Aorta (tissue), 5 donors: ENCODE measurements around the gene RPS6KA4. TPM values are rescaled to one million over a fixed set of nuclear protein-coding genes. Genes with fewer than 3 reads are reported as not detected.

Experiments used
- ATAC-seq: fragments of 200-7000 bp; cut with Tn5 transposase; one replicate; pipeline ENCODE4 v1.9.1; 2022; ENCODE audit warnings: moderate library complexity; ENCODE audit not compliant: low FRiP score
- DNase-seq, 2 donors: peaks; one replicate each; pipeline ENCODE4 v3.0.0-alpha.2; 2020
- H3K27ac ChIP-seq, 2 donors: one replicate each; pipeline ENCODE4 v1.5.1; 2013; ENCODE audit warnings: low read length in 2 of 2, mild to moderate bottlenecking in 2 of 2, moderate library complexity in 2 of 2, control low read depth in 1 of 2, inconsistent platforms in 1 of 2, low read depth in 1 of 2
- H3K27me3 ChIP-seq, 2 donors: one replicate each; pipeline ENCODE4 v1.6.1; 2013; ENCODE audit warnings: control low read depth in 1 of 2, low read length in 1 of 2, mild to moderate bottlenecking in 1 of 2, moderate library complexity in 1 of 2; ENCODE audit not compliant: insufficient read depth in 2 of 2, control insufficient read depth in 1 of 2
- H3K36me3 ChIP-seq, 2 donors: one replicate each; pipeline ENCODE4 v1.6.1; 2013; ENCODE audit warnings: control low read depth in 1 of 2, low read length in 1 of 2, mild to moderate bottlenecking in 1 of 2; ENCODE audit not compliant: insufficient read depth in 2 of 2, control insufficient read depth in 1 of 2
- H3K4me1 ChIP-seq, 2 donors: one replicate each; pipeline ENCODE4 v1.6.1; 2013; ENCODE audit warnings: low read length in 2 of 2, control low read depth in 1 of 2, mild to moderate bottlenecking in 1 of 2, moderate library complexity in 1 of 2; ENCODE audit not compliant: insufficient read depth in 2 of 2, control insufficient read depth in 1 of 2
- H3K4me3 ChIP-seq, 2 donors: one replicate each; pipeline ENCODE4 v1.5.1; 2013; ENCODE audit warnings: low read length in 2 of 2, control low read depth in 1 of 2, mild to moderate bottlenecking in 1 of 2
- H3K9me3 ChIP-seq: one replicate; pipeline ENCODE4 v1.6.1; 2013; ENCODE audit warnings: mild to moderate bottlenecking, low read length; ENCODE audit not compliant: control insufficient read depth
- WGBS, 2 donors: extraction: QIAGEN DNeasy Blood & Tissue Kit; methylation state at CpG; one replicate each; pipeline ENCODE4 v1.1.7; 2013; 5-methylcytosine and 5-hydroxymethylcytosine counted together
- intact Hi-C, 2 donors: fragments of 100-400 bp; cut with DNase I; formaldehyde crosslinking; loops; one replicate each; pipeline versions ENCODE4 v1.14.2 to v1.15.0; 2022
- polyA plus RNA-seq, 2 donors: library from polyadenylated mRNA; stranded (reverse); fragments of 200-250 nt; gene quantifications; one replicate each; pipeline ENCODE4 v1.2.3, GENCODE V29; 2013
- total RNA-seq, 2 donors: library from RNA; stranded (reverse); fragmentation: NEBNext Ultra II Directional; extraction: Animal tissue kit (Norgen Biotek cat#: 25700); gene quantifications; one replicate each; pipeline ENCODE4 v1.2.1, GENCODE V29; 2021
- donor health status: healthy with polysubstance abuse.
- donor health status: Bipolar disorder and iron deficiency.
- donor health status: DM: no; HTN: no; CAD: no.
- donor health status: DM: no; HTN: no; CAD: no.
- donor health status: DM: yes; HTN: yes; CAD: no.

The RPS6KA4 gene
- total and polyA plus RNA-seq, 4 donors = 14.1 to 31.8 (median 26.5) TPM

DNA sequence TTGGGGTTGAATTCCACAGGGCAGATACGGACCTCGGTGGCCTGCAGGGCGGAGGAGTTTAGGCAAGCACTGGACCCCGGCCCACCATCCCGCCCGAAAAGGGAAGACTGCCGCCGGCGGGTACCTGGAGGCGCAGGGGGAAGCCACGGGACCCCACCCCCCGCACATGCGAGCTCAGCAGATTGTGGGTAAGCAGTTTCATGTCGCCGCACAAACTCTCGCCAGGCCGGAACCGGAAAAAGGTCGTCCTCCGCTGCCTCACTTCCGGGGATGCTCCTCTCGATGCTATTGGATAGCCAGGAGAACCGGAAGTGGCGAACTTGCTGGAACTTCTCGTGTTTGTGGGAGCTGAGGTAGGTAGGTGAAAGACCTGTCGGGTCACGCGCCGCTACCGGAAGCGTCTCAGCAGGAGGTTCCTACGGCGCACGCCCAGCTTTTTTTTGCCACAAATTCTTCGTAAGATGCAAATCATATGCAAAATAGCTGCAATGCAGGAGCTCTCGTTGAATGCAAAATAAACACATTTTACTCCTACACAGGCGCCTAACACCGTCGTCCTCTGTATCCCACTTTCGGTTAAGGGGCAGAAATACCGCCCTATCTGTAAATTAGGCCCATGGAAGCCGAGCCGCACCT is 41.5 kb upstream of the RPS6KA4 start, which contains the start of gene TRMT112:
Gene TRMT112, minus strand, starts transcription at position 235 of the 636 bp plus-strand sequence. Its CDS starts 33 bp downstream, at position 202.
- peak within 1 kb of the TSS; percentile 56 to 65 for H3K4me3 ChIP-seq
- H3K36me3 ChIP-seq = no peaks in the 10 kb centered on the region
- ATAC-seq = peak; percentile 92
- 0% methylated on average over 43 of the region's 43 CpGs for WGBS, 2 donors
- H3K27ac ChIP-seq = peak within 1 kb of the TSS; percentile 32 to 85
- peak; percentile 96 to 97 for DNase-seq
- intact Hi-C loops = loop anchor here in 1 of 2 donors (5.0 kb wide), 1 partner anchor 40 kb away; the partner anchor contains the start of gene RPS6KA4
- H3K9me3 ChIP-seq = no peaks in the 10 kb centered on the region
- H3K4me1 ChIP-seq = no peaks in the 10 kb centered on the region
- no peaks in the 10 kb centered on the region for H3K27me3 ChIP-seq

- Histone ChIP-seq H3K36me3 (no peaks in the 10 kb centered on the region), H3K4me1 (no peaks in the 10 kb centered on the region), H3K27me3 (no peaks in the 10 kb centered on the region), H3K9me3 (no peaks in the 10 kb centered on the region), H3K4me3 (peak within 1 kb of the TSS; percentile 56 to 65), H3K27ac (peak within 1 kb of the TSS; percentile 32 to 85)
- intact Hi-C loops = loop anchor here (1.0 to 5.0 kb wide), 2 partner anchors 37 to 39 kb away; partner anchors contain the start of gene RPS6KA4 (in 1 of the 2)
- 1% methylated on average over 56 to 61 of the region's 61 CpGs for WGBS, 2 donors
- DNase-seq = peak; percentile 98
- ATAC-seq = peak; percentile 94
Measured at GRCh38 chr11:64317961-64318765, 40.8 kb upstream of the RPS6KA4 start, which contains the start of gene PRDX5. Gene PRDX5, plus strand, starts transcription at chr11:64318121. Its CDS starts 95 bp downstream, at chr11:64318216.

DNA sequence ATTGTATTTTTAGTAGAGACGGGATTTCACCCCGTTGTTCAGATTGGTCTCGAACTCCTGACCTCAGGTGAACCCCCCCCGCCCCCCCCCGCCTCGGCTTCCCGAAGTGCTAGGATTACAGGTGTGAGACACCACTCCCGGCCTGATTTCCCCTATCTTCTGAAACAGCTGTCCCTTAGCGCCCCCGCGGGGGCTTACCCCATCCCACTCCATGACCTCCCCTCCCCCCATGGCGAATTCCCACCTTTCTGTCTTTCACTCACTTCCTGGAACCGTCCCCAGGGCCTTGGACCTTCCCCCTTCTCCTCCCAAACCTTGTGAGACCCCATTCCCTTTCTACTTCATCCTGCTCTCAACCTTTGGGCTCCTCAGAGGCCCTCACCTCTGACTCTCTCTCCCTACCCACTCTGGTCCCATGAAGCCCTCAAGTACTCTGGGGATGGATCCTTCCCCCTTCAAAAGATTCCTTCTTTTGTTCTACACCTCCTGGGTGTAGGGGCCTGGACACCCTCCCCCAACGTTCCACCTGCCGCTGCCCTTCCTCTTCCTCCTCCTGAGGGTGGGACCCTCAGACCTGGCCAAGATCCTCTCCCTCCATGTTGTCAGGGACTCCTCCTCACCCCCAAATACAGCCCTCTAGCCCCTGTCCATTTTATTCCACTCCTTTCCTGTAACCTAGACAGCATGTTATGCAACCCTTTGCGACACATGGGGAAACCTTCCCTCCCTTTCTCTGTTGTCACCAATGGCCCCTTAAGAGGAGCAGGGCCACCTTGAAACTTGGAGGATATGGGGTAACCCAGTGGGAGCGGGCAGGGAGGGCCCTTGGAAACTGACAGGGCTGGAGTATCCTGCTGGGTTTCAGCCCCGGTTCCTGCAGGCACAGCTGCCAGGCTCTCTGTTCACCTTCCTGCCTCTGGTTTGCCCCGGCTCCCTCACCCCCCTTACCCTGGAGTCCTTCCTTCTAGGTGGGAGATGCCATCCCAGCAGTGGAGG is 39.9 kb upstream of the RPS6KA4 start:
- DNase-seq (no peak), ATAC-seq (no peak)
- H3K4me1 ChIP-seq = no peaks in the 10 kb centered on the region
- H3K9me3 ChIP-seq = no peaks in the 10 kb centered on the region
- H3K27ac ChIP-seq = peak overlapping the region in 1 of 2 donors; percentile 10
- H3K27me3 ChIP-seq = no peaks in the 10 kb centered on the region
- 28 to 29% methylated on average over 19 of the region's 19 CpGs for WGBS, 2 donors
- no peaks in the 10 kb centered on the region for H3K36me3 ChIP-seq
- intact Hi-C loops = loop anchor here (1.0 to 5.0 kb wide), 2 partner anchors 36 to 38 kb away; partner anchors contain the start of gene RPS6KA4 (in 1 of the 2)
- H3K4me3 ChIP-seq = peak overlapping the region; percentile 43 to 65

DNA sequence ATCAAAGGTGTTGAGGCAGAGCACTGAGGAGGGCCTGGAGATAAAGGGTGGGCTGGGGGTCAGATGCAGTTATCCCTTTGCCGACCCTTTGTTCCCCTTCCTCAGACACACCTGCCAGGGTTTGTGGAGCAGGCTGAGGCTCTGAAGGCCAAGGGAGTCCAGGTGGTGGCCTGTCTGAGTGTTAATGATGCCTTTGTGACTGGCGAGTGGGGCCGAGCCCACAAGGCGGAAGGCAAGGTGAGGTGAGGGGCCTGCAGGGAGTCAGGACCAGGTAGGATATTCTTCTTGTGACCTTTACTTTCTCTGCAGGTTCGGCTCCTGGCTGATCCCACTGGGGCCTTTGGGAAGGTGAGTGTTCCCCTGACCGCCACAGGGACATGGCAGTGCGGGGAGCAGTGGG is 38.4 kb upstream of the RPS6KA4 start:
- no peak for ATAC-seq
- H3K4me3 ChIP-seq = no peak overlapping the region
- H3K27ac ChIP-seq = no peak overlapping the region
- WGBS, 2 donors = 94 to 97% methylated on average over 7 of the region's 7 CpGs
- H3K27me3 ChIP-seq = no peaks in the 10 kb centered on the region
- H3K9me3 ChIP-seq = no peaks in the 10 kb centered on the region
- no peak for DNase-seq
- no peaks in the 10 kb centered on the region for H3K36me3 ChIP-seq
- intact Hi-C loops = no loop called here
- no peaks in the 10 kb centered on the region for H3K4me1 ChIP-seq

DNA sequence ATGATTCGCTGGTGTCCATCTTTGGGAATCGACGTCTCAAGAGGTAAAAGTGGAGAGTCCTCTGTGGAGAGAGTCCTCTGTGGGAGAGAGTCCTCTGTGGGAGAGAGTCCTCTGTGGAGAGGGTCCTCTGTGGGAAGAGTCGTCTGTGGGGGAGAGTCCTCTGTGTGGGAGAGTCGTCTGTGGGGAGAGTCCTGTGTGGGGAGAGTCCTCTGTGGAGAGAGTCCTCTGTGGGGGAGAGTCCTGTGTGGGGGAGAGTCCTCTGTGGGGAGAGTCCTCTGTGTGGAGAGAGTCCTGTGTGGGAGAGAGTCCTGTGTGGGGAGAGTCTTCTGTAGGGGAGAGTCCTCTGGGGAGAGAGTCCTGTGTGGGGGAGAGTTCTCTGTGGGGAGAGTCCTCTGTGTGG is 37.9 kb upstream of the RPS6KA4 start:
- ATAC-seq (no peak), DNase-seq (no peak)
- WGBS, 2 donors = 84 to 85% methylated on average over 5 of the region's 5 CpGs
- intact Hi-C loops = no loop called here
- Histone ChIP-seq H3K27ac (no peak overlapping the region), H3K27me3 (no peaks in the 10 kb centered on the region), H3K4me1 (no peaks in the 10 kb centered on the region), H3K36me3 (no peaks in the 10 kb centered on the region), H3K4me3 (no peak overlapping the region), H3K9me3 (no peaks in the 10 kb centered on the region)

GRCh38 chr11:64321533-64321932 is 37.4 kb upstream of the RPS6KA4 start:
- intact Hi-C loops = no loop called here
- no peak for ATAC-seq
- Histone ChIP-seq H3K27ac (no peak overlapping the region), H3K36me3 (no peaks in the 10 kb centered on the region), H3K4me1 (no peaks in the 10 kb centered on the region), H3K9me3 (no peaks in the 10 kb centered on the region), H3K4me3 (no peak overlapping the region), H3K27me3 (no peaks in the 10 kb centered on the region)
- DNase-seq = no peak
- 90 to 91% methylated on average over 5 of the region's 5 CpGs for WGBS, 2 donors

DNA sequence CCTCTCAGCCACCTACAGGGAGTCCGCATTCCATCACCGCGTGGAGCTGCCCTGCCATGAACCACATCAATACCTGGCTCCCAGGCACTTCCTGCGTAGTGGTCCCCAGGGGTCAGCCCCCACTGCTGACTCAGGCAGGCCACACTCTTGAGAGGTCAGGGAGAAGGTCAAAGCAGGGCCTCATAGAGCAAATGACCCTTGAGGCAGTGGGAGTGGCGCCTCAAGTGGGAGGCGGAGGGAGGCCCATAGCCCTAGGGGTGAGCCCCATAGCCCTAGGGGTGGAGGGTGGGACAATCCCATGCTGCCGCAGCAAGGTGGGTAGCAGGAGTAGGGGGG is 36.1 kb upstream of the RPS6KA4 start:
- intact Hi-C loops = no loop called here
- no peaks in the 10 kb centered on the region for H3K4me1 ChIP-seq
- no peaks in the 10 kb centered on the region for H3K36me3 ChIP-seq
- no peaks in the 10 kb centered on the region for H3K27me3 ChIP-seq
- no peak overlapping the region for H3K4me3 ChIP-seq
- ATAC-seq (no peak), DNase-seq (no peak)
- 80 to 81% methylated on average over 7 of the region's 7 CpGs for WGBS, 2 donors
- H3K9me3 ChIP-seq = no peaks in the 10 kb centered on the region
- H3K27ac ChIP-seq = no peak overlapping the region

- Histone ChIP-seq H3K36me3 (no peaks in the 10 kb centered on the region), H3K4me1 (no peaks in the 10 kb centered on the region), H3K4me3 (no peak overlapping the region), H3K9me3 (no peaks in the 10 kb centered on the region), H3K27me3 (no peaks in the 10 kb centered on the region), H3K27ac (no peak overlapping the region)
- WGBS, 2 donors = 68 to 74% methylated on average over 5 of the region's 5 CpGs
- intact Hi-C loops = no loop called here
- DNase-seq = no peak
- ATAC-seq = no peak
Measured at GRCh38 chr11:64323373-64323772, 35.6 kb upstream of the RPS6KA4 start.
